Cardiac muscle cell (in vitro differentiated cells and primary cell): ENCODE measurements around the gene CUTA. TPM values are rescaled to one million over a fixed set of nuclear protein-coding genes. Genes with fewer than 3 reads are reported as not detected.

Source experiments
- DNase-seq, 2 donors: peaks; one replicate each; pipeline versions ENCODE4 v3.0.0 to v3.0.0-alpha.2; 2010 to 2017; ENCODE audit warnings: low read depth in 1 of 2, low spot score in 1 of 2
- H3K27ac ChIP-seq: fragments of 200-600 bp; sonication (generic); 2 replicates; pipeline ENCODE4 v1.5.1; 2016
- H3K27me3 ChIP-seq: fragments of 200-600 bp; sonication (generic); 2 replicates; pipeline ENCODE4 v1.6.0; 2016; ENCODE audit warnings: control low read depth
- H3K36me3 ChIP-seq: fragments of 200-600 bp; sonication (generic); 2 replicates; pipeline ENCODE4 v1.5.1; 2016; ENCODE audit warnings: control low read depth
- H3K4me1 ChIP-seq: fragments of 200-600 bp; sonication (generic); 2 replicates; pipeline ENCODE4 v1.8.1; 2017; ENCODE audit warnings: low read depth, mild to moderate bottlenecking, mixed run types
- H3K4me3 ChIP-seq: fragments of 200-600 bp; sonication (generic); 2 replicates; pipeline ENCODE4 v1.5.1; 2016; ENCODE audit warnings: mild to moderate bottlenecking
- H3K9me3 ChIP-seq: fragments of 200-600 bp; sonication (generic); 2 replicates; pipeline ENCODE4 v1.5.1; 2017; ENCODE audit warnings: low read depth, mild to moderate bottlenecking, control low read depth
- CTCF ChIP-seq: IDR thresholded peaks from 2 replicates; pipeline ENCODE4 v1.5.1; 2012; ENCODE audit warnings: low read depth, mild to moderate bottlenecking, low read length
- polyA plus RNA-seq: library from polyadenylated mRNA; unstranded; fragments of >200 nt; fragmentation: Nextera tagmentation; extraction: Ambion mirVana; gene quantifications from 2 replicates; pipeline ENCODE4 v1.2.1, GENCODE V29; 2016
- total RNA-seq: library from RNA; depleted of rRNA; stranded (reverse); fragments of >200 nt; gene quantifications from 2 replicates; pipeline ENCODE4 v1.2.3, GENCODE V29; 2016

The CUTA gene
- total and polyA plus RNA-seq, 2 experiments from 2014 or later: 304 to 501 TPM

GRCh38 chr6:33428966-33429749 is 11.3 kb upstream of the CUTA start:
- no peaks in the 10 kb centered on the region for H3K36me3 ChIP-seq
- peak overlapping the region; percentile 69 for H3K4me3 ChIP-seq
- H3K9me3 ChIP-seq: no peaks in the 10 kb centered on the region
- TF ChIP-seq CTCF: no peak
- DNase-seq: no peak
- peaks cover 60% of the 10 kb centered on the region for H3K4me1 ChIP-seq
- no peaks in the 10 kb centered on the region for H3K27me3 ChIP-seq
- H3K27ac ChIP-seq: peak overlapping the region; percentile 24

- no peaks in the 10 kb centered on the region for H3K27me3 ChIP-seq
- H3K9me3 ChIP-seq: no peaks in the 10 kb centered on the region
- H3K4me3 ChIP-seq: peak overlapping the region; percentile 69
- H3K4me1 ChIP-seq: peaks cover 52% of the 10 kb centered on the region
- DNase-seq: peak; percentile 24 to 34
- no peaks in the 10 kb centered on the region for H3K36me3 ChIP-seq
- TF ChIP-seq CTCF: peak; percentile 30
- peak overlapping the region; percentile 24 for H3K27ac ChIP-seq
These were observed 10.5 kb upstream of the CUTA start for GRCh38 chr6:33428224-33428965.

GRCh38 chr6:33427585-33428223 is 9.8 kb upstream of the CUTA start:
- DNase-seq: peak in 1 of 2 donors; percentile 75
- Histone ChIP-seq H3K9me3 (no peaks in the 10 kb centered on the region), H3K36me3 (no peaks in the 10 kb centered on the region), H3K4me3 (peak overlapping the region; percentile 69), H3K27ac (peak overlapping the region; percentile 24), H3K4me1 (peaks cover 46% of the 10 kb centered on the region), H3K27me3 (no peaks in the 10 kb centered on the region)
- no peak for TF ChIP-seq CTCF

- peak overlapping the region; percentile 86 for H3K27ac ChIP-seq
- H3K9me3 ChIP-seq: no peaks in the 10 kb centered on the region
- no peak for DNase-seq
- H3K4me3 ChIP-seq: peak overlapping the region; percentile 69
- H3K4me1 ChIP-seq: peaks cover 37% of the 10 kb centered on the region
- H3K27me3 ChIP-seq: no peaks in the 10 kb centered on the region
- no peaks in the 10 kb centered on the region for H3K36me3 ChIP-seq
- no peak for TF ChIP-seq CTCF
These were observed 8.9 kb upstream of the CUTA start for GRCh38 chr6:33426590-33427511.
